Hepatocyte (in vitro differentiated cells): ENCODE results near the gene MACF1.

Experiments used
- CTCF ChIP-seq: fragments of 200-600 bp; sonication (generic); IDR thresholded peaks from 2 replicates; pipeline ENCODE4 v1.5.1; 2016; ENCODE audit warnings: antibody characterized with exemption, mild to moderate bottlenecking; ENCODE audit not compliant: poor library complexity
- EZH2 ChIP-seq: fragments of 200-600 bp; sonication (generic); IDR thresholded peaks from 2 replicates; pipeline ENCODE4 v1.6.1; 2016; ENCODE audit warnings: antibody characterized with exemption, mild to moderate bottlenecking, borderline replicate concordance
- EZH2phosphoT487 ChIP-seq: fragments of 200-600 bp; sonication (generic); IDR thresholded peaks from one replicate; pipeline ENCODE4 v1.6.1; 2018; ENCODE audit warnings: antibody characterized with exemption, mild to moderate bottlenecking, low read depth, moderate library complexity; ENCODE audit not compliant: unreplicated experiment, severe bottlenecking

GRCh38 chr1:39418236-39418635 is 213.7 kb downstream of the MACF1 start:
- TF ChIP-seq CTCF = no peak
- no peak for TF ChIP-seq EZH2
- no peak for TF ChIP-seq EZH2phosphoT487
